K562 (cell line): ENCODE measurements around the gene CRYBB1. TPM values are rescaled to one million over a fixed set of nuclear protein-coding genes. Genes with fewer than 3 reads are reported as not detected.

Experiments
- ATF2 ChIP-seq: sonication (generic); formaldehyde crosslinking; IDR thresholded peaks from 2 replicates; pipeline ENCODE4 v1.8.1; 2022; ENCODE audit warnings: missing genetic modification reagents
- BRD9 ChIP-seq: fragments of 450-650 bp; IDR thresholded peaks from 2 replicates; pipeline ENCODE4 v1.6.1; 2018; ENCODE audit warnings: low read depth; ENCODE audit not compliant: partially characterized antibody
- E2F6 ChIP-seq, 2 experiments: IDR thresholded peaks; 2 replicates each; pipeline ENCODE4 v1.6.1; 2011; ENCODE audit warnings: borderline replicate concordance in 1 of 2, control low read depth in 1 of 2, low read depth in 1 of 2, low read length in 1 of 2, mild to moderate bottlenecking in 1 of 2, mixed read lengths in 1 of 2, moderate library complexity in 1 of 2; ENCODE audit not compliant: insufficient read depth in 1 of 2, insufficient read length in 1 of 2, poor library complexity in 1 of 2, severe bottlenecking in 1 of 2; ENCODE audit errors: extremely low read depth in 1 of 2
- ETV1 ChIP-seq: fragments of 450-650 bp; conservative IDR thresholded peaks from 2 replicates; pipeline ENCODE4 v1.6.1; 2016; ENCODE audit warnings: missing genetic modification characterization, control low read depth, low read depth, missing compliant biosample characterization
- FOXK1 ChIP-seq: sonication (generic); formaldehyde crosslinking; IDR thresholded peaks from 2 replicates; pipeline ENCODE4 v1.8.0; 2022; ENCODE audit warnings: missing genetic modification reagents, mild to moderate bottlenecking, borderline replicate concordance
- KDM5B ChIP-seq: fragments of 200-600 bp; sonication (generic); IDR thresholded peaks from 2 replicates; pipeline ENCODE4 v1.6.1; 2012; ENCODE audit warnings: low read depth, mild to moderate bottlenecking, moderate library complexity, low read length, control low read depth, inconsistent platforms; ENCODE audit not compliant: insufficient replicate concordance
- KLF6 ChIP-seq: fragments of 250-450 bp; sonication (Bioruptor Pico); IDR thresholded peaks from 2 replicates; pipeline ENCODE4 v1.4.0; 2020; ENCODE audit warnings: mild to moderate bottlenecking, moderate library complexity, borderline replicate concordance
- NBN ChIP-seq: fragments of 450-650 bp; IDR thresholded peaks from 2 replicates; pipeline ENCODE4 v1.6.1; 2016; ENCODE audit warnings: low read depth, mild to moderate bottlenecking
- PHF20 ChIP-seq: fragments of 450-650 bp; IDR thresholded peaks from 2 replicates; pipeline ENCODE4 v1.6.1; 2018; ENCODE audit not compliant: partially characterized antibody
- PRPF4 ChIP-seq: fragments of 200-400 bp; formaldehyde crosslinking; IDR thresholded peaks from one replicate; pipeline ENCODE4 v1.6.1; 2017; ENCODE audit warnings: low read length, low read depth, mild to moderate bottlenecking; ENCODE audit not compliant: insufficient read depth, poor library complexity, severe bottlenecking
- SFPQ ChIP-seq: fragments of 200-400 bp; formaldehyde crosslinking; IDR thresholded peaks from 2 replicates; pipeline ENCODE4 v1.6.1; 2017; ENCODE audit warnings: mild to moderate bottlenecking, low read depth, low read length, moderate library complexity
- SPI1 ChIP-seq: IDR thresholded peaks from 2 replicates; pipeline ENCODE4 v1.6.1; 2011; ENCODE audit warnings: low read depth, low read length, control low read depth, borderline replicate concordance
- U2AF2 ChIP-seq: fragments of 200-400 bp; formaldehyde crosslinking; optimal IDR thresholded peaks from 2 replicates; pipeline ENCODE3; 2017; ENCODE audit warnings: low read depth, mild to moderate bottlenecking, low read length
- ZNF224 ChIP-seq: sonication (generic); formaldehyde crosslinking; IDR thresholded peaks from 2 replicates; pipeline ENCODE4 v1.8.0; 2022; ENCODE audit warnings: mild to moderate bottlenecking, missing genetic modification reagents
- ZNF407 ChIP-seq: fragments of 450-650 bp; IDR thresholded peaks from 2 replicates; pipeline ENCODE4 v1.6.1; 2016; ENCODE audit warnings: low read depth
- polyA plus RNA-seq, 8 experiments: library from polyadenylated mRNA; depleted of rRNA in 4 of 8; stranded (reverse) in 5 of 8; unstranded in 3 of 8; fragments of >200 nt; fragmentation: Nextera tagmentation in 2 of 8; fragmentation: Illumina TruSeq in 1 of 8; extraction: Ambion mirVana in 2 of 8; extraction: Trizol in 1 of 8; gene quantifications; 2 replicates each; pipeline versions ENCODE4 v1.2.1 to v1.2.3, GENCODE V29; 2011 to 2014; ENCODE audit warnings: inconsistent platforms in 1 of 8, missing spikeins in 1 of 8
- total RNA-seq, 7 experiments: library from RNA; depleted of rRNA in 6 of 7; stranded (reverse); fragments of >200 nt in 6 of 7; fragmentation: Illumina TruSeq in 2 of 7; extraction: Trizol in 2 of 7; gene quantifications; 2 replicates each; pipeline versions ENCODE4 v1.2.1 to v1.2.3, GENCODE V29; 2011 to 2021; ENCODE audit warnings: low replicate concordance in 1 of 7

Gene CRYBB1
- total and polyA plus RNA-seq, 9 of the 15 experiments (the other 6 are each of a cell fraction or from before 2014, with no cell fraction given): 0.16 to 0.45 (median 0.33) TPM; not detected in 2

GRCh38 chr22:26618455-26618854 is 628 bp upstream of the CRYBB1 start (continued):
- TF ChIP-seq ZNF407 (no peak), PHF20 (peak; percentile 43), U2AF2 (no peak), PRPF4 (no peak), SFPQ (no peak), NBN (no peak), SPI1 (peak; percentile 70; the same call in 1 of the 2 replicates), ETV1 (tag) (no peak), FOXK1 (no peak), KDM5B (no peak), E2F6 (IDR thresholded peaks at IDR 0.05; ENCODE audit: borderline replicate concordance in 1 of 2, extremely low read depth in 1 of 2, insufficient read depth in 1 of 2, insufficient read length in 1 of 2, low read depth in 1 of 2, low read length in 1 of 2, poor library complexity in 1 of 2, severe bottlenecking in 1 of 2) (no peak), BRD9 (peak; percentile 45), KLF6 (CRISPR knock-in tag) (no peak), ZNF224 (CRISPR knock-in tag) (no peak), ATF2 (no peak)
